Peyer's patch (tissue), 4 donors: ENCODE results near the gene ELMO1. TPM values are rescaled to one million over a fixed set of nuclear protein-coding genes. Genes with fewer than 3 reads are reported as not detected.
A peak's percentile ranks its signal among the peaks of the same experiment; 100 is the strongest.

Source experiments
- DNase-seq, 3 donors: peaks; one replicate each; pipeline ENCODE4 v3.0.0-alpha.2; 2017 to 2019
- H3K27ac ChIP-seq, 4 donors: fragments of 200-600 bp; sonication (generic); one replicate each; pipeline ENCODE4 v1.5.1; 2016 to 2019
- H3K27me3 ChIP-seq, 2 donors: fragments of 200-600 bp; sonication (generic); one replicate each; pipeline ENCODE4 v1.5.1; 2019
- H3K36me3 ChIP-seq, 3 donors: fragments of 200-600 bp; sonication (generic); one replicate each; pipeline ENCODE4 v1.5.1; 2016 to 2019
- H3K4me1 ChIP-seq, 4 donors: fragments of 200-600 bp; sonication (generic); one replicate each; pipeline ENCODE4 v1.5.1; 2016 to 2019
- H3K4me3 ChIP-seq, 4 donors: fragments of 200-600 bp; sonication (generic); 1 replicate in 3 of 4; 2 replicates in 1 of 4; pipeline ENCODE4 v1.5.1; 2016 to 2019; ENCODE audit warnings: mild to moderate bottlenecking in 1 of 4
- H3K9me3 ChIP-seq, 4 donors: fragments of 200-600 bp; sonication (generic); one replicate each; pipeline ENCODE4 v1.5.1; 2016 to 2019; ENCODE audit warnings: mild to moderate bottlenecking in 1 of 4
- CTCF ChIP-seq, 6 experiments: fragments of 450-650 bp in 4 of 6; fragments of 200-600 bp in 2 of 6; sonication (generic) in 1 of 6; IDR thresholded peaks; one replicate each; pipeline ENCODE4 v1.5.1; 2017 to 2019; ENCODE audit warnings: antibody characterized with exemption in 6 of 6, mild to moderate bottlenecking in 3 of 6, moderate library complexity in 1 of 6
- POLR2A ChIP-seq, 2 donors: fragments of 450-650 bp; IDR thresholded peaks; one replicate each; pipeline ENCODE4 v1.5.1; 2017; ENCODE audit warnings: antibody characterized with exemption in 2 of 2, mild to moderate bottlenecking in 2 of 2, moderate library complexity in 2 of 2
- total RNA-seq, 4 donors: library from RNA; depleted of rRNA; stranded (reverse); fragments of >200 nt; gene quantifications; one replicate each; pipeline ENCODE4 v1.1.0, GENCODE V29; 2016

ELMO1 gene
- total RNA-seq, 4 donors from 2014 or later, result 43.1 to 381 (median 72.2) TPM

DNA sequence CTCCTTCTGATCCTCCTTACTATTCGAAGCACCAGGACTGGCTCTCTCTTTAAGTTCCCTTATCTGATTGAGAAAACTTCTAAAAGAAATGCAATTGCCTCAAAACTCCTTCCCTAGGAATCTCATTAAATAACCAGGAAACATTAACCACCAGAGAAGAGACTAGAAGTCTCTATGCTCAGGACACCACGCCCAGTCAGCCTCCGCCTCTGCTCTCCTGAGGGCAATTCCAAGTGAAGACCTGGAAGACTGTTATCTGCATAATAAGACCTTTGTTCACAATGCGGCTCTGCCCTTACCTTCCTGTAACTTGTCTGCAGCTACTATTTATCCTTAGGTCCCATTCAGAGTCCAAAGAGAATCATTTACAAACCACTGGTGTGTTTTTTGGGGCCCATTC lies 78.8 kb downstream of the ELMO1 start:
- Histone ChIP-seq H3K27me3 (no peaks in the 10 kb centered on the region), H3K36me3 (no peaks in the 10 kb centered on the region), H3K4me1 (no peaks in the 10 kb centered on the region), H3K9me3 (no peaks in the 10 kb centered on the region), H3K4me3 (no peak overlapping the region), H3K27ac (peak overlapping the region in 2 of 4 donors; percentile 37 to 48)
- TF ChIP-seq CTCF (IDR thresholded peaks at IDR 0.05) (no peak), POLR2A (IDR thresholded peaks at IDR 0.05) (no peak)
- DNase-seq, result peak in 2 of 3 donors; percentile 69 to 77

- Histone ChIP-seq H3K36me3 (no peaks in the 10 kb centered on the region), H3K9me3 (no peaks in the 10 kb centered on the region), H3K27ac (peak overlapping the region in 2 of 4 donors; percentile 15), H3K4me3 (no peak overlapping the region), H3K27me3 (no peaks in the 10 kb centered on the region), H3K4me1 (no peaks in the 10 kb centered on the region)
- TF ChIP-seq POLR2A (IDR thresholded peaks at IDR 0.05) (no peak), CTCF (IDR thresholded peaks at IDR 0.05) (no peak)
- DNase-seq, result no peak
Observed at GRCh38 chr7:37368540-37368939, 80.1 kb downstream of the ELMO1 start.

DNA sequence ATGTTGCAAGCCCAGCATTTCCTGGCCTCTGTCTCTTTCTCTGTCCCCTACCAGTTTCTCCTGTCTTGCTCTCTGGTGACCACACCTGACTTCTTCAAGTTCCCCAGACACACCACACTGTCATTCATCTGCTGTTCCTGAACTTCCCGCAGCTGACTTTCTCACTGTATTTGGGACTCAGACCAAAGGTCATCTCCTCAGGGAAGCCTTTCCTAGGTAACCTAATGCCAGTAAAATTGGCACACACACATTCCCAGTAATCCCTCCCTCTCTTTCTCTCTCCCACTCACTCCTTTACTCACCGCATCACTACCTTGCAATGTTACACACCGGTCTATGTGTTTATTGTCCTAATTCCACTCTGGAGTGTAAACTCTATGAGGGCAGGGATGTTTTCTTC lies 81.7 kb downstream of the ELMO1 start:
- H3K4me1 ChIP-seq, result no peaks in the 10 kb centered on the region
- H3K9me3 ChIP-seq, result no peaks in the 10 kb centered on the region
- H3K27me3 ChIP-seq, result no peaks in the 10 kb centered on the region
- no peak overlapping the region for H3K4me3 ChIP-seq
- H3K27ac ChIP-seq, result no peak overlapping the region
- no peaks in the 10 kb centered on the region for H3K36me3 ChIP-seq
- no peak for DNase-seq
- TF ChIP-seq POLR2A (IDR thresholded peaks at IDR 0.05), result no peak
- TF ChIP-seq CTCF (IDR thresholded peaks at IDR 0.05), result no peak

DNA sequence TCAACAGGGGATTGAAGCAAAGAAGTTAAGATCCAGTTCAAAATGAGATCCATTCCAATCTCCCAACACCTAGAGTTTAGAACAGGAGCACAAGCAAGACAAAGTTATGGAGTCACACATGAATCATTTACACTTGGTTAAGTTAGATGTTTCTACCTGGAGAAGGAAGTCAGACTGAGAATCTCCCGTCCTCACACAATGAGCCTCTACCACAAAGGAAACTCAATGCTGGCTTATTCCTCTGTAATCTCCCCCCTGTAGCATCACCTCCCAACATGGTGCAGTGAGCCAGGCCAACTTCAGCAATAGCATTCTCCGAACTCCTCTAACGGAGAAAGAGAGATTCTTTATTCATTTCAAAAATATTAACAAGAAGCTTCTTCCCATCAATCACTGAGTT lies 82.2 kb downstream of the ELMO1 start:
- Histone ChIP-seq H3K27ac (no peak overlapping the region), H3K36me3 (no peaks in the 10 kb centered on the region), H3K4me3 (no peak overlapping the region), H3K9me3 (no peaks in the 10 kb centered on the region), H3K4me1 (no peaks in the 10 kb centered on the region), H3K27me3 (no peaks in the 10 kb centered on the region)
- DNase-seq, result no peak
- TF ChIP-seq CTCF (IDR thresholded peaks at IDR 0.05), result no peak
- TF ChIP-seq POLR2A (IDR thresholded peaks at IDR 0.05), result no peak

- no peak for TF ChIP-seq CTCF (IDR thresholded peaks at IDR 0.05)
- no peak for TF ChIP-seq POLR2A (IDR thresholded peaks at IDR 0.05)
- Histone ChIP-seq H3K27me3 (no peaks in the 10 kb centered on the region), H3K4me1 (no peaks in the 10 kb centered on the region), H3K27ac (no peak overlapping the region), H3K4me3 (no peak overlapping the region), H3K36me3 (no peaks in the 10 kb centered on the region), H3K9me3 (no peaks in the 10 kb centered on the region)
- no peak for DNase-seq
Observed at GRCh38 chr7:37365405-37365804, 83.3 kb downstream of the ELMO1 start.

- H3K27ac ChIP-seq, result no peak overlapping the region
- H3K4me1 ChIP-seq, result no peaks in the 10 kb centered on the region
- DNase-seq, result no peak
- no peaks in the 10 kb centered on the region for H3K27me3 ChIP-seq
- no peak for TF ChIP-seq POLR2A (IDR thresholded peaks at IDR 0.05)
- no peak for TF ChIP-seq CTCF (IDR thresholded peaks at IDR 0.05)
- H3K4me3 ChIP-seq, result no peak overlapping the region
- H3K36me3 ChIP-seq, result no peaks in the 10 kb centered on the region
- no peaks in the 10 kb centered on the region for H3K9me3 ChIP-seq
Observed at GRCh38 chr7:37364856-37365255, 83.8 kb downstream of the ELMO1 start.
